Endometrial microvascular endothelial cells (primary cell): ENCODE results near the gene TXNL1. TPM values are rescaled to one million over a fixed set of nuclear protein-coding genes. Genes with fewer than 3 reads are reported as not detected.

ENCODE experiments used
- total RNA-seq: library from RNA; depleted of rRNA; stranded (reverse); fragments of >200 nt; gene quantifications from one replicate; pipeline ENCODE4 v1.2.3, GENCODE V29; 2015; ENCODE audit errors: inconsistent ontology term

The TXNL1 gene
- total RNA-seq, 1 donor from 2014 or later, result 85.9 TPM

Other genes with a start within 250 kb of the TXNL1 start
- gene WDR7, start 12.8 kb upstream of the TXNL1 start, total RNA-seq, result 11.9 TPM